Ramos (cell line): ENCODE results near the gene OR5AU1.
"Not testable (repeated sequence)": the region's sequence is repeated elsewhere in the genome, so short reads cannot be mapped to it uniquely, and the experiment has no call there.

ENCODE experiments used
- in situ Hi-C: fragments of 300-500 bp; cut with MboI; formaldehyde crosslinking; loops from one replicate; pipeline ENCODE4 v1.14.3; 2022; ENCODE audit warnings: low sequenced_read_pairs; ENCODE audit not compliant: unreplicated experiment

Gene OR5AU1

GRCh38 chr14:21182166-21182565 lies 26.3 kb upstream of the OR5AU1 start:
- in situ Hi-C loops = no loop called here

- in situ Hi-C loops = no loop called here
Measured at GRCh38 chr14:21171128-21171527, 15.3 kb upstream of the OR5AU1 start.

GRCh38 chr14:21169573-21169972 lies 13.7 kb upstream of the OR5AU1 start:
- in situ Hi-C loops = no loop called here

GRCh38 chr14:21168055-21168454 lies 12.2 kb upstream of the OR5AU1 start:
- in situ Hi-C loops = no loop called here

- in situ Hi-C loops = not testable (repeated sequence)
Measured at GRCh38 chr14:21165670-21166069, 9.8 kb upstream of the OR5AU1 start.

- in situ Hi-C loops = not testable (repeated sequence)
Measured at GRCh38 chr14:21165002-21165605, 9.2 kb upstream of the OR5AU1 start.

GRCh38 chr14:21163871-21164291 lies 8.0 kb upstream of the OR5AU1 start:
- in situ Hi-C loops = no loop called here

- in situ Hi-C loops = no loop called here
Measured at GRCh38 chr14:21162081-21162480, 6.2 kb upstream of the OR5AU1 start.

- in situ Hi-C loops = no loop called here
Measured at GRCh38 chr14:21160061-21160610, 4.3 kb upstream of the OR5AU1 start.

GRCh38 chr14:21158175-21158574 lies 2.3 kb upstream of the OR5AU1 start:
- in situ Hi-C loops = not testable (repeated sequence)

GRCh38 chr14:21149641-21150367 lies 6.1 kb downstream of the OR5AU1 start:
- in situ Hi-C loops = no loop called here

GRCh38 chr14:21145437-21145836 lies 10.4 kb downstream of the OR5AU1 start:
- in situ Hi-C loops = no loop called here

- in situ Hi-C loops = no loop called here
Measured at GRCh38 chr14:21142357-21142756, 13.5 kb downstream of the OR5AU1 start.

GRCh38 chr14:21136024-21136423 lies 19.8 kb downstream of the OR5AU1 start:
- in situ Hi-C loops = no loop called here

- in situ Hi-C loops = no loop called here
Measured at GRCh38 chr14:21133901-21134300, 22.0 kb downstream of the OR5AU1 start.

GRCh38 chr14:21123429-21123828 lies 32.4 kb downstream of the OR5AU1 start:
- in situ Hi-C loops = no loop called here

GRCh38 chr14:21121122-21121521 lies 34.7 kb downstream of the OR5AU1 start:
- in situ Hi-C loops = no loop called here

GRCh38 chr14:21120686-21121085 lies 35.2 kb downstream of the OR5AU1 start:
- in situ Hi-C loops = no loop called here

GRCh38 chr14:21118933-21119332 lies 36.9 kb downstream of the OR5AU1 start:
- in situ Hi-C loops = no loop called here

GRCh38 chr14:21113369-21113768 lies 42.5 kb downstream of the OR5AU1 start:
- in situ Hi-C loops = no loop called here

- in situ Hi-C loops = no loop called here
Measured at GRCh38 chr14:21112255-21112654, 43.6 kb downstream of the OR5AU1 start.
